Stimulated activated naive CD8-positive, alpha-beta T cell treated with anti-CD3 and anti-CD28 coated beads, Interleukin-15, Interleukin-2, amounts not matched to agents 100 U/mL and 50 U/mL, for 24 hours (primary cell): ENCODE results near the gene TMEM117.
"Not testable (repeated sequence)": the region's sequence is repeated elsewhere in the genome, so short reads cannot be mapped to it uniquely, and the experiment has no call there.

Experiments
- ATAC-seq: fragments of 150-1000 bp; cut with Tn5 transposase; one replicate; pipeline ENCODE4 v1.10.0; 2021
- DNase-seq: peaks from one replicate; pipeline ENCODE4 v3.0.0; 2021

The TMEM117 gene

DNA sequence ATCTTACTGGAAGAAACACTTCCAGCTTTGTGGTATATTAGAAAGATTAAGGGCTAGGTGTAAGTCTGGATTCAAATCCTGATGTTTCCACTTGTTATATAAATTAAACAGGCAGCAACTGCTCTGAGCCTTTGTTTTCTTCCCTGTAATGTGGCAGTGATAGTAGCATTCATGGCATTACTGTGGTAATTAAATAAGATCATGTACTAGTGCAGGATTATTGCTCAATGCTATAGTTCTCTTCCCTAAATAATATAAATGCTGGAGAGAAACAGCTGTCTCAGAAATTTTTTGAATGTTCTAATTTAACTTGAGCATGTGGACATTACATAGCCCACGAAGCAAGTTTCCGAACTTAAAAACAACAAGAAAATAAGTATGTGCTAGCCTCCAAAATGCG, 5.4 kb downstream of the TMEM117 start:
- no peak for DNase-seq

DNA sequence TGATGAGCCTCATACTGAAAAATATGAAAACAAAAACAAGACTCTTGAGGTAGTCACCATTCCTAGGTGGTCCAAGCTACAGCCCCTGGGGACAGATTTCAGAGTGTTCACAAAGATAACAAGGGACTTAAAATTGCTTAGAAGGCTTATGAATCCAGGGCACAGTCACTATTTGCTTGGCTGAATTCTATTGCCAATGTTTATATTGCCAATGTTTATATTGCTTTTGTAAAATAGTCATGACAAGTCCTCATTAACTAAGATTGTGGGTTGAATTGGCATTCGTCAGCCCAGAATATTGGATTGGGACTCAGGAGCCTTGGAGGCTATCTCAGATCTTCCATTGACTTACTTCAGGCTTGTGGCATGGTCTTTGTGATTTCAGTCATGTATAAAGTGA, 6.4 kb downstream of the TMEM117 start:
- ATAC-seq (no peak), DNase-seq (no peak)

More for the DNA sequence above, 5.4 kb downstream of the TMEM117 start:
- no peak for ATAC-seq

DNA sequence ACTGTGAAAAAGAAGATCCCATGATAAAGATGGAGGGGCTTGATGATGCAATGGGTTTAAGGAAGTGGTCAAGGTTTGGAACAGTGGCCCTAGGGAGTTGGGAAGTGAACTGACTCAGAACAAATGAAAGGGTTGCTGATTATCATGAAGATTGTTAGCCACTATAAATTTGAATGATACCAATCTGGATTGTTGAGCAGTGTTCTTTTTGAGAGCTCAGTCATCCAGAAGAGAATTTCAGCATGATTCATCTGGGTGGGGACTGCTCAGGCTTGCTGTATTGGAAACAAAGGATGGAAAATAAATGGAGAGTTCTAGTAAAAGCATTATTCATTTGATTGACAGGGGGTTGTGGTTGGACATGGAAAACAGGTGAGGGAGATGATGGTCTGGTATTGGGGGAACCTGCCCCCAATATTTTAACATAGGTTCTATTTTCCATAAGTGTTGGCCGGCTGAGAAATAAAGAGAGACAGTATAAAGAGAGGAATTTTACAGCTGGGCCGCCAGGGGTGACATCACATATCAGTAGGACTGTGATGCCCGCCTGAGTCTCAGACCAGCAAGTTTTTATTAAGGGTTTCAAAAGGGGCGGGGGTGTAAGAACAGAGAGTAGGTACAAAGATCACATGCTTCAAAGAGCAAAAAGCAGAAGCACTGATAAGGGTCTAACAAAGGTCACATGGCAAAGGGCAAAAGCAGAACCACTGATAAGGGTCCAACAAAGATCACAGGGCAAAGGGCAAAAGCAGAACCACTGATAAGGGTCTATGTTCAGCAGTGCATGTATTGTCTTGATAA, 11.7 kb downstream of the TMEM117 start:
- ATAC-seq, result peak; percentile 66
- DNase-seq, result not testable (repeated sequence)

DNA sequence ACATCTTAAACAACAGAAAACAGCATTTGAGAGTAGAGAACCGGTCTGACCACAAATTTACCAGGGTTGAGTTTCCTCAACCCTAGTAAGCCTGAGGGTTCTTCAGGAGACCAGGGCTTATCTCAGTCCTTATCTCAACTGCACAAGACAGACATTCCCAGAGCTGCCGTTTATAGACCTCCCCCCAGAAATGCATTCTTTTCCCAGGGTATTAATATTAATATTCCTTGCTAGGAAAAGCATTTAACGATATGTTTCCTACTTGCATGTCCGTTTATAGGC, 12.3 kb downstream of the TMEM117 start:
- ATAC-seq (no peak), DNase-seq (no peak)

DNA sequence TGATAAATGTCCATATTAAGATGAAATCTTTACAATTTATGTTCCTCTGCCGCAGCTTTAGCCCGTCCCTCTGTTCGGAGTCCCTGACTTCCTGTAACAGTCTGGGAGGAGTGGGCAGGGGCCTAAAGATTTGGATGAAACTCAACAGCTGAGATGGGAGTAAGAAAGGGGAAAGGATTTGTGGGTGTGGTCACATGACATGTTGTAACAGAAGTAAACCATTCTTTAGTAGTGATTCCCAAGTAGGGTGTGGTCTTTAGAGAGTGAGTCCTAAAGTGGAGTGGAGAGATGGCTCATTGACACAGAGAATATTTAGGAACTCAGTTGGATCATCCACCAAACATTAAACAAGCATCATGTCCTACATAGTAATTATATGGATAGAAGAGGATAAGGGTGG, 12.9 kb downstream of the TMEM117 start:
- DNase-seq (no peak), ATAC-seq (no peak)

DNA sequence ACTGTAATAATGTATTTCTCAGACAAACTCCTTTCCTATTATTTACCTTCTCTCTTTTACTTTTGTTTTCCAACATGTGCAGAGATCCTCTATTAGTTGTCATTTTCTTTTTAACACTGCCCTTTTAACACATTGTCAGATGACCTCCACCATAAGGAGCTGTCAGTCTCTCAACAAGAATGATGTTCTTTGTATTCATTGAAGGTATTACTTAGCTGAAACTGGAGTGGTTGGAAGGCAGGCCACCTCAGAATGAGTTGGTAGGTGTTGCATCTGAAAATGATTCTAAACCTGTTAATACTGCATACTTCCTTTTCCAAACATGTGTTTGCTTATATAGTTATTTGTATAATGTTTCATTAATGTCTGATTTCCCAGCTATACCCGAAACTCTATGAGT, 16.9 kb downstream of the TMEM117 start:
- ATAC-seq, result no peak
- no peak for DNase-seq

DNA sequence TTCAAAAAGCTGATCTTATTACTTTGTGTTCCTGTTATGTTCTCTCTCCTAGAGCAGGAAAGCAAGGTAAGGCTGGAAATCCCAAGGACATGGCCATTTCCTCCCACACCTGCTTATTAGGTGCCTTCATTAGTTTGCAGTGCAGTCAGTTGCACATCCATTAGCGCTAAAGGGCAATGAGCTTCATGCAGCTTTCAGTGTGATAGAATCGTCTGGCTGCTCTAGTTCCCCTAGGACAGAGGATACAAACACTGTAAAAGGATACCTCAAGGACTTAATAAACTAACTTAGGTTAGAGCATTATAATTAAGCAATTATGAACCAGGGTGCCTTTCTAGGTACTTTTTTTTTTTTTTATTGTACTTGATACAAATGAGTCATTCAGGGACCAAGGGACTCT, 21.1 kb downstream of the TMEM117 start:
- no peak for ATAC-seq
- no peak for DNase-seq

DNA sequence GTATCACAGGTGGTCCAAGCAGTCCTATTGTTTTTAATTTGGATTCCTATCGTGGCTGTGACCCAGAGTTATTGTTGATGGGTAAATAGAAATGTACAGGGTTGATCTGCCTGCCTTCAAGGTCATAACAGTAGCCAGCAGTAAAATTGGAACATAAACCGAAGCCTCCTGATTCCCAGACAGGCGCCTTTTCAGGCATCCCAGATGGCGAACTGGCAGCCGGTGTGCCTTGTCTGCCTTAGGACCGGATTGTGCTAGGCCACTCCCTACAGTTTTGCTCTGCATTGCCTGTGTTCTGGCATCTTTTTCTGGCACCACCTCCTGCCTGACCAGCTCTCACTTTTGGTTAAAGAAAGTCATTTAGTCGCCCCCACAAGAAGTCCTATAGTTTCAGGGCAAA, 22.2 kb downstream of the TMEM117 start:
- DNase-seq (no peak), ATAC-seq (no peak)

DNA sequence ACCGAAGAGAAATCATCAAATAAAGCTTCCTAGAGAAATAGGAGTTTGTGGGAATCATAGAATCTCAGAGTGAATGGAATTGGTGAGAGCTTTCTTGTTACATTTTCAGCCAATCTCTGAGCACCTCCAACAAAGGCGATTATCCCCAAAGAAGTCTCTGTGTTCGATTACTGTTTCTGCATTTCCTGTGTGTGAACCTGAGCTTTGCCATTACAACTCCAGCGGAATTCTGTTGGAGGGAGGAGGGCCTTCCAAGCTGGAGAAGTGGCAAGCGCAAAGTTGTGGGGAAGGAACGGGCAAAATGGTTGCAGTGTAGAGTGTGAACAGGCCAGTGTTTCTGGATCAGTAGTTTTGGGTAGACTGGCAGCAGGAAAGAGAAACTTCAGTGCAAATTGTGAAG, 23.1 kb downstream of the TMEM117 start:
- no peak for ATAC-seq
- no peak for DNase-seq

DNA sequence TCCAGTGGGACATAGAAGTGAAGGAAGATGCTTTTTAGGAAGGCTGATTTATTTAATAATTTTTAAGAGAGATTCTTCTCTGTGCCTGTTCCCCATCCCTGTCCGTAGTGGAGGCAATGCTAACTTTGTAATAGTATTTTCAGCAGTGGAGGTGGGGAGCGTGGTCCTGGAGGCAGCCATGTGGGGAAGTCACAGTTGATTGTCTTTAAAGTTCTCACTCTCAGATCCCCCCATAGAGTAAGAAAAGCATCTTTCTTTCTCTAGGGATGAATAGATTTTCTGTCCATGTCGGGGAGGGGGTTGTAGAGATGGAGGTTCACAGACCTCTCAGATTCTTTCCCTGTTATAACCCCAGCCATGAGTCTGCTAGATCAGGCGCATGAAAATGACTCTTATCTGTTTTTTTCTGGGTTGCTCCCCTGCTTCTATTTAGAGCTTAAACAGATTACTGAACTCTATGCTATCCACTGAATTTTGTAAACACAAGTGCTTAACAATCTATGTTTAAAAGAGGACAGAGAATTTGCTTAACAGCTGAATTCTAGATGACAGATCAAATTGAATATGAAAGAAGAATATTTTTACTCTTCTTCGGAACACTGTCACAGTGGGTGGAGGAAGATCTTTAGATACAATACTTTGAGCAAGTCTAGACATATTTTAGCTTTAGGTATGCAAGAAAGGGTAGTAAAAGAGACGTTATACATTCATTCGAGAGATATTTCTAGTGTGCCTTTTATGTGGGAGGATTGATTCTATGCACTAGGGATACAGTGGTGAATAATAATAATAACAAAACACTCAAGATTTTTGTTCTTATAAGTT, 25.3 kb downstream of the TMEM117 start:
- no peak for ATAC-seq
- no peak for DNase-seq

DNA sequence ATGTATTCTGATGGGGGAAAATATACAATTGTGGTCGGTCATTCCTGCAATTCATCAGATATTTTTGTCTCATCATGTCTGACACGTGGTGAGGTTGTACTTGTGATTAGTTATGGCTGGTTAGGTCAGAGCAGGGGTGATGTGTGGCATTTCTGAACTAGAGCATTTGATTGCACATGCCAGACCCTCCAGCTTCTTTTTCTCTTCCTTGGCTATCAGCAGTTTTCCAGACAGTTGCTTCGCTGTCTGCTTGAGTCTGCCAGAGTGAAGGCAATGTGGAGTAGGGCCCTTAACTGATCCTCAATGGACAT, 25.9 kb downstream of the TMEM117 start:
- DNase-seq (no peak), ATAC-seq (no peak)

DNA sequence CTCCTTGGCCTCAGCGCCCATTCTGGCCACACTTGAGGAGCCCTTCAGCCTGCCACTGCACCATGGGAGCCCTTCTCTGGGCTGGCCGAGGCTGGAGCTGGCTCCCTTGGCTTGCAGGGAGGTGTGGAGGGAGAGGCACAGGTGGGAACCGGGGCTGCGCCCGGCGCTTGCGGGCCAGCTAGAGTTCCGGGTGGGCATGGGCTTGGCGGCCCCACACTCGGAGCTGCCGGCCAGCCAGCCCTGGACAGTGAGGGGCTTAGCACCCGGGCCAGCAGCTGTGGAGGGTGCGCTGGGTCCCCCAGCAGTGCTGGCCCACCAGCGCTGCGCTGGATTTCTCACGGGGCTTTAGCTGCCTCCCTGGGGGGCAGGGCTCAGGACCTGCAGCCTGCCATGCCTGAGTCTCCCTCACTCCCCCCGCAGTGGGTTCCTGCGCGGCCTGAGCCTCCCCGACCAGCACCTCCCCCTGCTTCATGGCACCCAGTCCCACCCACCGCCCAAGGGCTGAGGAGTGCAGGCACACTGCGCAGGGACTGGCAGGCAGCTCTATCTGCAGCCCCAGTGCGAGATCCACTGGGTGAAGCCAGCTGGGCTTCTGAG, 28.0 kb downstream of the TMEM117 start:
- no peak for ATAC-seq
- no peak for DNase-seq

DNA sequence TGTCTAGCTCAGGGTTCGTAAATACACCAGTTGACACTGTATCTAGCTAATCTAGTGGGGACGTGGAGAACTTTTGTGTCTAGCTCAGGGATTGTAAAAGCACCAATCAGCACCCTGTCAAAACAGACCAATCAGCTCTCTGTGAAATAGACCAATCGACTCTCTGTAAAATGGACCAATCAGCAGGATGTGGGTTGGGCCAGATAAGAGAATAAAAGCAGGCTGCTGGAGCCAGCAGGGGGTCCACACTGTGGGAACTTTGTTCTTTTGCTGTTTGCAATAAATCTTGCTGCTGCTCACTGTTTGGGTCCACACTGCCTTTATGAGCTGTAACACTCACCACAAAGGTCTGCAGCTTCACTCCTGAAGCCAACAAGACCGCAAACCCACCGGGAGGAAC, 28.7 kb downstream of the TMEM117 start:
- ATAC-seq, DNase-seq: not testable (repeated sequence)

DNA sequence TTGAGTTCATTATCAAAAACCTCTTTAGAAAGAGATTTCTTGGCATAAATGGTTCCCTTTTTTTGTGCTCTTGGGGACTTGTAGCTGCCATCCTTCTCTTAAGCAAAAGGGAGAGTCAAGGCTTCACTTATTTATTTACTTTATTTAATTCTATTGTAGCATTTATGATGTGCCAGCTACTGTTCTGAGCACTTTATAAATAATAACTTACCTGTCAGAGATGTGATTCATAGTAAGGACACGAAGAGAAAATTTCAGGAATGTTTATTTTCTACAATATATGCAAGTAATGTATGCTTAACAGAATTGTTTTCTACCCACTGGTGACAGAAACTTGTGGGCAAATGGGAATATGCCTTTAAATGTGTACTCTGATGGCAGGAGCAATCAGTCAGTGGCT, 33.3 kb downstream of the TMEM117 start:
- no peak for ATAC-seq
- DNase-seq, result no peak

DNA sequence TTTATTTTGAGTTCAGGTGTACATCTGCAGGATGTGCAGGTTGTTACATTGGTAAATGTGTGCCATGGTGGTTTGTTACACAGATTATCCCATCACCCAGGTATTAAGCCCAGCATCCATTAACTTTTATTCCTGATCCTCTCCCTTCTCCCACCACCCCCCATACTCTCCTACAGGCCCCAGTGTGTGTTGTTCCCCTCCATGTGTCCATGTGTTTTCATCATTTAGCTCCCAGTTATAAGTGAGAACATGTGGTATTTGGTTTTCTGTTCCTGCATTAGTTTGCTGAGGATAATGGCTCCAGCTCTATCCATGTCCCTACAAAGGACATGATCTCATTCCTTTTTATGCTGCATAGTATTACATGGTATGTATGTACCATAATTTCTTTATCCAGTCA, 33.9 kb downstream of the TMEM117 start:
- not testable (repeated sequence) for DNase-seq, ATAC-seq

DNA sequence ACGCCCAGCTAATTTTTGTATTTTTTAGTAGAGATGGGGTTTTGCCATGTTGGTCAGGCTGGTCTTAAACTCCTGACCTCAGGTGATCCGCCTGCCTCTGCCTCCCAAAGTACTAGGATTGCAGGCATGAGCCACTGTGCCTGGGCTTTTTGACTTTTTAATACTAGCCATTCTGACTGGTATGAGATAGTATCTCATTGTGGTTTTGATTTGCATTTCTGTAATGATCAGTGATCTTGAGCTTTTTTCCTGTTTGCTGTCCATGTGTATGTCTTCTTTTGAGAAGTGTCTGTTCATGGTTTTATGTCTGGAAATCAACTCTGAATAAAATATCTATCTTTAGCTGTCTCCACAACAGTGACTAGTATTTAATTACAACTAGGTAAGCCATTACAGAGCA, 35.4 kb downstream of the TMEM117 start:
- ATAC-seq, result not testable (repeated sequence)

DNA sequence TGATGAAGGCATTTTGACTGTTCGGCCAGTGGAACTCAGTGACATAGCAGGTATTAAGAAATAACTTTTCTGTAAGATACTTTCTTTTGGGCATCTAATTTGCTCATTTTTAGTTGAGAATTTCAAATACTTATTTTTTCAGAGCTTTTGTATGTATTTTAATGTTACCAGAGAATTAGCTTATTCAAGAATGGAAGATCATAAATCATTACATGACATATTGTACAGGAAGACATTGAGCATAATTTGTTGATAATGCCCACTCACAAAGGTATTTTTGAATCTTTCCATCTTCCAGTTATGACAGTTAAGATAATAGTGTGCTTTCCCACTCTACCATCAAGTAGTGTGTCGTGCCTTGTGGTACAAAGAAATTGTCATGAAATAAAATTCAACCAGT, 36.5 kb downstream of the TMEM117 start:
- DNase-seq (no peak), ATAC-seq (no peak)

More for the DNA sequence above, 35.4 kb downstream of the TMEM117 start:
- DNase-seq, result not testable (repeated sequence)

DNA sequence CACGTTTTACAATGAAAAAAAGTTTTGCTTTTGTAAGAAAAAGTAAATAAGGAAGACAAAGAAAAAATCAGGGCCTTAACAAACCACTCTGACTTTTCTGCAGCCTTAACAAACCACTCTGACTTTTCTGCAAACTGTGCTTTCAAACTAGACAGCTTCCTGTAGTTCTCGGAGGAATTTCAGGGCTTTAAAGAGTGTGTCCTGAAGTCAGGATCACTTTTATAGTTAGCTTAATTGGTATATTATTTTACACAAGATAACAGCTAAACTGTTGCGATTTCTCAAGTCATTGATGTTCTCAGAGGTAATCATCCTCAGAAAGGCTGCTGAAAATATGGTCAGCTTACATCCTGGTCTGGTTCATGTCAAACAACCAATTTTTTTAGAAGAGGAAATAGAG, 42.2 kb downstream of the TMEM117 start:
- ATAC-seq, result no peak

DNA sequence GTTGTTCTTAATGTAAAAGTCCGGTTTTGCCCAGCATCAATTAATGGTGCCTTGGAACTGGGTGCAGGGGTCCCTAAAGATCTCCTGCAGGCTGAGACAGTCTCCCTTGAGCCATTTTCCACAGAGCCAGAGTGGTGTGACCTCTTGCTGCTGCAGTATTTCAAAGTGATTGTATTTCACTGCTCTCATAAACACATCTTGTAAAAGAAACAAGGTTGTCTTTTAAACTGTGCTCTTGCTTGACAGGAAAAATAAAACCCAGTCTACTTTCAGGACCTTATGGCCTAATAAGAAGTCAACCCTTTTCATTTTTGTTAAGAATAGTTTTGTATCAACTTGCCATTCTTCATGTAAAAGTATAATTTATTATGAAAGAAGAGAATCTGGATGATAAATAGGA, 44.7 kb downstream of the TMEM117 start:
- DNase-seq, result no peak
- no peak for ATAC-seq

More for the DNA sequence above, 42.2 kb downstream of the TMEM117 start:
- DNase-seq, result no peak

DNA sequence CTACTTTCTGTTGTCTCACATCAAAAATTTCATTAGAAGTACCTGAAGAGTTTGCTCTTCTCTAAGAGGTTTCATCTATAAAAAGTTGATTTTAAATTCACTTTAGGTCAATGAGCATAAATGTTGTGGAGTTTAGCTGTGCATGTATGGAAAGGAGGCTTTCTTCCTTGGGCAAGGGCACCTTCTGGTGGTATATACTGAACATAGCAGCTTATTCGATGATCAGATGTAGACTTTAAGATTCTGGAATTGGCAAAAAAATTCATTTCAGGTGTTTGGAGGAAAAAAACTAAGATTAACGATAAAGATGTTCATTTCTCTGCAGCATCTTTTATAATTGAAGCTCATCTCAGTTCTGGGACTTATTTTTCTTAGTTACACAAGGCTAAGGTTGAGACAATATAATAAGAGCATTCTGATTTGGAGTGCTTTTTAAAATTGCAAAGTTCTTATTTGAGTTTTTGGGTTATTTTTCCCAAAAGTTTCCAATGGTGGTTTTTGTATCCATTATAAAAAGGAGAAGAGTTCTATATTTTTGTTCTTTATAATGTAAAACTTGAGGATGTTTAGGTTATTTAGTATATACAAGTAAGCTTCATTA, 46.8 kb downstream of the TMEM117 start:
- no peak for DNase-seq
- peak; percentile 63 for ATAC-seq

DNA sequence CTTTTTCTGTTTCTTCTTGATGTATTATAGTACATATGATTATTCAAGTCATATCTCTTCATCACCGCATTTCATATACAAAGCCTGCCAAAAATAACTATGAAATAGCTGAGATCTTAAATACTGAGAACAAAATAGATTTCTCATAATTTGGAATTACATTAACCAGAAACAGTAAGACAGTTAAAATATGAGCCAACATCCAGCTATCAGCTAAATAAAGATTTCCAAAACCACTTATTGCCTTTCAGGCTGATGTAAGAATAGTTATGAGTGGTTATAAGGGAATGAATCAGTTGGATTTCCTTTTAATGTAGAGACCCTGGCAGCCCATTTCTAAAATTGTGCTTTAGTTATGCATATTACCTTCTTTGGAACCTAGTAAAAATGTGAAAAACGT, 47.4 kb downstream of the TMEM117 start:
- DNase-seq (no peak), ATAC-seq (no peak)

DNA sequence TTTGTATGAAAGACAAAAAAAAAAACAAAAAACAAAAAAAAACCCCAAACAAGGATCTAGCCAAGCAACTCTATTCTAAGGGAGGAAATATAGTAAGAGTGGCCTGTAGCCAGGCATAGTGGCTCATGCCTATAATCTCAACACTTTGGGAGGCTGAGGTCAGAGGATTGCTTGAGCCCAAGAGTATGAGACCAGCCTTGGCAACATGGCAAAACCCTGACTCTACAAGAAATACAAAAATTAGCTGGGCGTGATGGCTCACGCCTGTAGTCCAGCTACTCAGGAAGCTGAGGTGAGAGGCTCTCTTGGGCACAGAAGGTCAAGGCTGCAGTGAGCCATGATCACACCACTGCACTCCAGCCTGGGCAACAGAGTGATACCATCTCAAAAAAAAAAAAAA, 47.9 kb downstream of the TMEM117 start:
- ATAC-seq (no peak), DNase-seq (no peak)
